GM12892 (cell line): ENCODE data around the gene URM1.
"Not testable (repeated sequence)": the region's sequence is repeated elsewhere in the genome, so short reads cannot be mapped to it uniquely, and the experiment has no call there.

Experiments
- DNase-seq: peaks from one replicate; pipeline ENCODE4 v3.0.0; 2011; ENCODE audit not compliant: insufficient read length
- FAIRE-seq: peaks from 2 replicates; lab custom pipeline; 2011; peaks lifted over from hg19 to GRCh38; lab: Jason Lieb, UNC
- POLR2A ChIP-seq: IDR thresholded peaks from 2 replicates; pipeline ENCODE4 v1.6.1; 2011; ENCODE audit warnings: low read depth, low read length, control low read depth
- POLR2AphosphoS5 ChIP-seq: IDR thresholded peaks from 2 replicates; pipeline ENCODE4 v1.6.1; 2011; ENCODE audit warnings: low read depth, low read length, control low read depth
- TAF1 ChIP-seq: IDR thresholded peaks from 2 replicates; pipeline ENCODE4 v1.6.1; 2011; ENCODE audit warnings: low read depth, mild to moderate bottlenecking, control low read depth, low read length, borderline replicate concordance

URM1 gene

GRCh38 chr9:128337936-128338335, 33.2 kb upstream of the URM1 start:
- no peak for FAIRE-seq
- no peak for DNase-seq
- TF ChIP-seq POLR2AphosphoS5: no peak
- TF ChIP-seq POLR2A: no peak
- TF ChIP-seq TAF1: no peak

GRCh38 chr9:128338852-128339614, 32.1 kb upstream of the URM1 start:
- not testable (repeated sequence) for FAIRE-seq

GRCh38 chr9:128339761-128340690, 31.1 kb upstream of the URM1 start, which contains the start of gene SLC27A4:
TSS of gene SLC27A4 (plus strand) at chr9:128340527. CDS start at chr9:128343133, 2,606 bp downstream.
- FAIRE-seq: peak; percentile 90
- peak; percentile 40; the same call in 1 of the 2 replicates for TF ChIP-seq POLR2A
- TF ChIP-seq POLR2AphosphoS5: no peak

More at GRCh38 chr9:128338852-128339614, 32.1 kb upstream of the URM1 start:
- not testable (repeated sequence) for DNase-seq

GRCh38 chr9:128340691-128341434, 30.3 kb upstream of the URM1 start:
- FAIRE-seq: no peak
- DNase-seq: no peak
- TF ChIP-seq POLR2A: no peak
- no peak for TF ChIP-seq POLR2AphosphoS5
- TF ChIP-seq TAF1: no peak

More at GRCh38 chr9:128339761-128340690, 31.1 kb upstream of the URM1 start, which contains the start of gene SLC27A4:
- peak; percentile 87 for DNase-seq

GRCh38 chr9:128341435-128341849, 29.7 kb upstream of the URM1 start:
- DNase-seq (peak; percentile 79), FAIRE-seq (no peak)
- TF ChIP-seq POLR2A (no peak), TAF1 (no peak), POLR2AphosphoS5 (no peak)

- DNase-seq (no peak), FAIRE-seq (no peak)
- TF ChIP-seq TAF1 (no peak), POLR2A (no peak), POLR2AphosphoS5 (no peak)
Observed at GRCh38 chr9:128342971-128343680, 28.0 kb upstream of the URM1 start.

- no peak for FAIRE-seq
- no peak for DNase-seq
- TF ChIP-seq POLR2AphosphoS5: no peak
- TF ChIP-seq TAF1: no peak
- TF ChIP-seq POLR2A: no peak
Observed at GRCh38 chr9:128343855-128344254, 27.3 kb upstream of the URM1 start.

- TF ChIP-seq POLR2A (no peak), POLR2AphosphoS5 (no peak), TAF1 (no peak)
- DNase-seq (no peak), FAIRE-seq (no peak)
Observed at GRCh38 chr9:128344931-128345605, 26.1 kb upstream of the URM1 start.

- DNase-seq (no peak), FAIRE-seq (no peak)
- no peak for TF ChIP-seq POLR2A
- TF ChIP-seq TAF1: no peak
- no peak for TF ChIP-seq POLR2AphosphoS5
Observed at GRCh38 chr9:128349125-128349524, 22.0 kb upstream of the URM1 start.

- TF ChIP-seq POLR2AphosphoS5: no peak
- TF ChIP-seq POLR2A: no peak
- TF ChIP-seq TAF1: no peak
- FAIRE-seq: no peak
Observed at GRCh38 chr9:128349772-128350171, 21.4 kb upstream of the URM1 start.

GRCh38 chr9:128355451-128355850, 15.7 kb upstream of the URM1 start:
- no peak for TF ChIP-seq POLR2AphosphoS5
- no peak for TF ChIP-seq TAF1
- TF ChIP-seq POLR2A: no peak
- FAIRE-seq: no peak

More at GRCh38 chr9:128349772-128350171, 21.4 kb upstream of the URM1 start:
- DNase-seq: no peak

More at GRCh38 chr9:128355451-128355850, 15.7 kb upstream of the URM1 start:
- no peak for DNase-seq
